Hepatocyte (in vitro differentiated cells): ENCODE results near the gene IREB2. TPM values are rescaled to one million over a fixed set of nuclear protein-coding genes. Genes with fewer than 3 reads are reported as not detected.

Source experiments
- DNase-seq: peaks from one replicate; pipeline ENCODE4 v3.0.0-alpha.2; 2016; ENCODE audit warnings: low spot score
- H2AFZ ChIP-seq: fragments of 200-600 bp; sonication (generic); 2 replicates; pipeline ENCODE4 v1.6.0; 2016; ENCODE audit warnings: antibody characterized with exemption, mild to moderate bottlenecking
- H3K27ac ChIP-seq: fragments of 200-600 bp; sonication (generic); 2 replicates; pipeline ENCODE4 v1.5.1; 2016; ENCODE audit warnings: mild to moderate bottlenecking
- H3K27me3 ChIP-seq: fragments of 200-600 bp; sonication (generic); 2 replicates; pipeline ENCODE4 v1.6.1; 2016
- H3K36me3 ChIP-seq: fragments of 200-600 bp; sonication (generic); replicated peaks from 2 replicates; pipeline ENCODE4 v1.5.1; 2016; ENCODE audit warnings: low read depth; ENCODE audit not compliant: insufficient read depth
- H3K4me1 ChIP-seq: fragments of 200-600 bp; sonication (generic); 2 replicates; pipeline ENCODE4 v1.5.1; 2016; ENCODE audit warnings: mild to moderate bottlenecking, moderate library complexity; ENCODE audit not compliant: insufficient read depth
- H3K4me2 ChIP-seq: fragments of 200-600 bp; sonication (generic); 2 replicates; pipeline ENCODE4 v1.6.0; 2016
- H3K4me3 ChIP-seq: fragments of 200-600 bp; sonication (generic); 2 replicates; pipeline ENCODE4 v1.5.1; 2016; ENCODE audit warnings: mild to moderate bottlenecking
- H3K79me2 ChIP-seq: fragments of 200-600 bp; sonication (generic); 2 replicates; pipeline ENCODE4 v1.6.0; 2017; ENCODE audit warnings: mild to moderate bottlenecking
- H3K9me2 ChIP-seq: fragments of 200-600 bp; sonication (generic); replicated peaks from 2 replicates; pipeline ENCODE4 v1.6.0; 2017; ENCODE audit warnings: mild to moderate bottlenecking; ENCODE audit not compliant: insufficient read depth
- H3K9me3 ChIP-seq: fragments of 200-600 bp; sonication (generic); 2 replicates; pipeline ENCODE4 v1.5.1; 2016; ENCODE audit warnings: low read depth, mild to moderate bottlenecking
- H4K20me1 ChIP-seq: fragments of 200-600 bp; sonication (generic); 2 replicates; pipeline ENCODE4 v1.6.0; 2016; ENCODE audit warnings: mild to moderate bottlenecking; ENCODE audit not compliant: insufficient read depth, poor library complexity, severe bottlenecking
- EZH2 ChIP-seq: fragments of 200-600 bp; sonication (generic); IDR thresholded peaks from 2 replicates; pipeline ENCODE4 v1.6.1; 2016; ENCODE audit warnings: antibody characterized with exemption, mild to moderate bottlenecking, borderline replicate concordance
- EZH2phosphoT487 ChIP-seq: fragments of 200-600 bp; sonication (generic); IDR thresholded peaks from one replicate; pipeline ENCODE4 v1.6.1; 2018; ENCODE audit warnings: antibody characterized with exemption, mild to moderate bottlenecking, low read depth, moderate library complexity; ENCODE audit not compliant: unreplicated experiment, severe bottlenecking
- WGBS: methylation state at CpG from one replicate; pipeline ENCODE4 v1.1.6; 2016; ENCODE audit warnings: low lambda C conversion rate; ENCODE audit errors: missing lambda C conversion rate; 5-methylcytosine and 5-hydroxymethylcytosine counted together
- polyA plus RNA-seq: library from polyadenylated mRNA; unstranded; fragments of >200 nt; fragmentation: Nextera tagmentation; extraction: Ambion mirVana; gene quantifications from 2 replicates; pipeline ENCODE4 v1.2.1, GENCODE V29; 2016
- total RNA-seq: library from RNA; depleted of rRNA; stranded (reverse); fragments of >200 nt; gene quantifications from 2 replicates; pipeline ENCODE4 v1.2.3, GENCODE V29; 2014
- TF ChIP-seq, protein P1 (sequence below): fragments of 200-600 bp; sonication (generic); IDR thresholded peaks from 2 replicates; pipeline ENCODE4 v1.5.1; 2016; ENCODE audit warnings: antibody characterized with exemption, mild to moderate bottlenecking; ENCODE audit not compliant: poor library complexity

Gene IREB2
- total and polyA plus RNA-seq, 2 experiments from 2014 or later = 20.4 to 54.0 TPM

DNA sequence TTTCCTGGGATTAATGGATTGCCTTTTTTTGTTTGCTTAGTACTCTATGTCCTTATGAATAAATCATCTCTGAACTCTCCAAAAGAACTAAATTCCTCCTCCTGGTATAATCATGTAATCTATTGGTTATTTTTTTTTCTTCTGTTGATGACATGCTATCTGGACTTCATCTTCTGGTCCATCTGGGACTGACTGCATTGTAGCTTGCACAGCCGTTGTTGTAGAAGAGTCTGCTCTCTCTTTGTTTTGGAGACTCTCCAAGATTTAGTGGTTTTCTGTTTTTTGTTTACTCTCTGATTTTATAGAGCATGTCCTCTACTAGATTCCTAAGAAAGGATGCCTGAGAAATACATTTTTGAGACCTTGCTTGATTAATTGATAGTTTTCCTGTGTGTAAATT, 19.1 kb downstream of the IREB2 start:
- H3K27ac ChIP-seq = peak overlapping the region; percentile 31
- peaks cover 46% of the 10 kb centered on the region for H3K4me1 ChIP-seq
- no peaks in the 10 kb centered on the region for H3K36me3 ChIP-seq
- DNase-seq = no peak
- no peaks in the 10 kb centered on the region for H3K9me2 ChIP-seq
- H3K79me2 ChIP-seq = peaks cover 99% of the 10 kb centered on the region
- H3K9me3 ChIP-seq = no peaks in the 10 kb centered on the region
- no peak overlapping the region for H3K4me3 ChIP-seq
- peaks cover 83% of the 10 kb centered on the region for H4K20me1 ChIP-seq
- H2AFZ ChIP-seq = no peak overlapping the region
- H3K4me2 ChIP-seq = peak overlapping the region; percentile 12
- TF ChIP-seq, protein P1, sequence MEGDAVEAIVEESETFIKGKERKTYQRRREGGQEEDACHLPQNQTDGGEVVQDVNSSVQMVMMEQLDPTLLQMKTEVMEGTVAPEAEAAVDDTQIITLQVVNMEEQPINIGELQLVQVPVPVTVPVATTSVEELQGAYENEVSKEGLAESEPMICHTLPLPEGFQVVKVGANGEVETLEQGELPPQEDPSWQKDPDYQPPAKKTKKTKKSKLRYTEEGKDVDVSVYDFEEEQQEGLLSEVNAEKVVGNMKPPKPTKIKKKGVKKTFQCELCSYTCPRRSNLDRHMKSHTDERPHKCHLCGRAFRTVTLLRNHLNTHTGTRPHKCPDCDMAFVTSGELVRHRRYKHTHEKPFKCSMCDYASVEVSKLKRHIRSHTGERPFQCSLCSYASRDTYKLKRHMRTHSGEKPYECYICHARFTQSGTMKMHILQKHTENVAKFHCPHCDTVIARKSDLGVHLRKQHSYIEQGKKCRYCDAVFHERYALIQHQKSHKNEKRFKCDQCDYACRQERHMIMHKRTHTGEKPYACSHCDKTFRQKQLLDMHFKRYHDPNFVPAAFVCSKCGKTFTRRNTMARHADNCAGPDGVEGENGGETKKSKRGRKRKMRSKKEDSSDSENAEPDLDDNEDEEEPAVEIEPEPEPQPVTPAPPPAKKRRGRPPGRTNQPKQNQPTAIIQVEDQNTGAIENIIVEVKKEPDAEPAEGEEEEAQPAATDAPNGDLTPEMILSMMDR = no peak
- TF ChIP-seq EZH2phosphoT487 = no peak
- no peak for TF ChIP-seq EZH2
- WGBS = 35% methylated on average over 1 of the region's 1 CpG
- H3K27me3 ChIP-seq = no peaks in the 10 kb centered on the region

GRCh38 chr15:78460737-78461136, 22.7 kb downstream of the IREB2 start:
- Histone ChIP-seq H2AFZ (no peak overlapping the region), H3K27me3 (no peaks in the 10 kb centered on the region), H3K4me2 (no peak overlapping the region), H3K4me1 (peaks cover 27% of the 10 kb centered on the region), H3K79me2 (peaks cover 91% of the 10 kb centered on the region), H3K36me3 (peaks cover 4% of the 10 kb centered on the region), H3K27ac (no peak overlapping the region), H4K20me1 (peaks cover 57% of the 10 kb centered on the region), H3K4me3 (no peak overlapping the region), H3K9me3 (no peaks in the 10 kb centered on the region), H3K9me2 (no peaks in the 10 kb centered on the region)
- WGBS = 95% methylated on average over 4 of the region's 4 CpGs
- no peak for DNase-seq
- TF ChIP-seq EZH2 (no peak), EZH2phosphoT487 (no peak)
- TF ChIP-seq, protein P1 = no peak

- H3K4me3 ChIP-seq = no peak overlapping the region
- no peak for DNase-seq
- H3K9me3 ChIP-seq = no peaks in the 10 kb centered on the region
- no peak overlapping the region for H3K4me2 ChIP-seq
- H4K20me1 ChIP-seq = peaks cover 51% of the 10 kb centered on the region
- no peaks in the 10 kb centered on the region for H3K27me3 ChIP-seq
- H3K4me1 ChIP-seq = peaks cover 22% of the 10 kb centered on the region
- H3K36me3 ChIP-seq = peaks cover 4% of the 10 kb centered on the region
- H3K27ac ChIP-seq = peak overlapping the region; percentile 5
- TF ChIP-seq EZH2phosphoT487 (no peak), EZH2 (no peak)
- 36% methylated on average over 3 of the region's 3 CpGs for WGBS
- H3K79me2 ChIP-seq = peaks cover 90% of the 10 kb centered on the region
- H2AFZ ChIP-seq = no peak overlapping the region
- H3K9me2 ChIP-seq = no peaks in the 10 kb centered on the region
Measured at GRCh38 chr15:78461171-78461888, 23.3 kb downstream of the IREB2 start.

DNA sequence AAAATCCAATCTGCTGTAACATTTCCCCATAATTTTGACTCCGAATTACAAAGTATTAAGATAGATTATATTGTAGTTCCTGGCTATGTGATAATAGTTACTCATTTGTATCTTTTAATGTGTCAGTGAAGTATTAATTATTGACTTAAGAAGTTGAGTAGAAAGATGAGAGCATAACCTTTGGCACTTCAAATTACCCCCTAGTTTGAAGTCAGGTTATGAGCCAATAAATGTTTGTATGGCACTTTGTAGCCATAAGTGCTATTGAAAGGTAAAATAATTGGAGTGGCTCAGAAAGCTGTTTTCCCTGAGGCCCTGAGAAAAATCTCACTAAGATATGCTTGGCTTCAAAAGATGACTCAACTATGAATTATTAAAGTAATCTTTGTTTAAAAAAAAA, 31.0 kb downstream of the IREB2 start:
- H3K27me3 ChIP-seq = no peaks in the 10 kb centered on the region
- peaks cover 20% of the 10 kb centered on the region for H3K79me2 ChIP-seq
- H4K20me1 ChIP-seq = no peaks in the 10 kb centered on the region
- no peaks in the 10 kb centered on the region for H3K9me3 ChIP-seq
- no peak overlapping the region for H3K4me3 ChIP-seq
- H3K9me2 ChIP-seq = no peaks in the 10 kb centered on the region
- peaks cover 4% of the 10 kb centered on the region for H3K36me3 ChIP-seq
- no peak overlapping the region for H2AFZ ChIP-seq
- DNase-seq = no peak
- no peak for TF ChIP-seq EZH2
- TF ChIP-seq EZH2phosphoT487 = no peak
- TF ChIP-seq, protein P1 = no peak
- no peak overlapping the region for H3K4me2 ChIP-seq
- H3K27ac ChIP-seq = no peak overlapping the region
- 10% methylated on average over 1 of the region's 1 CpG for WGBS
- no peaks in the 10 kb centered on the region for H3K4me1 ChIP-seq
